Erythroblast (primary cell): Measurements from ENCODE around the gene HIVEP1.
A peak's percentile ranks its signal among the peaks of the same experiment; 100 is the strongest.

Source experiments
- DNase-seq, 2 experiments: peaks; one replicate each; lab custom pipeline; 2025; lab: John Stamatoyannopoulos, UW
- GATA1 ChIP-seq: IDR thresholded peaks from 2 replicates; pipeline ENCODE4 v1.6.1; 2011; ENCODE audit warnings: low read depth, mild to moderate bottlenecking, control low read depth, low read length, moderate library complexity
- POLR2A ChIP-seq: IDR thresholded peaks from 2 replicates; pipeline ENCODE4 v1.6.1; 2011; ENCODE audit warnings: mild to moderate bottlenecking, low read length

Gene HIVEP1

DNA sequence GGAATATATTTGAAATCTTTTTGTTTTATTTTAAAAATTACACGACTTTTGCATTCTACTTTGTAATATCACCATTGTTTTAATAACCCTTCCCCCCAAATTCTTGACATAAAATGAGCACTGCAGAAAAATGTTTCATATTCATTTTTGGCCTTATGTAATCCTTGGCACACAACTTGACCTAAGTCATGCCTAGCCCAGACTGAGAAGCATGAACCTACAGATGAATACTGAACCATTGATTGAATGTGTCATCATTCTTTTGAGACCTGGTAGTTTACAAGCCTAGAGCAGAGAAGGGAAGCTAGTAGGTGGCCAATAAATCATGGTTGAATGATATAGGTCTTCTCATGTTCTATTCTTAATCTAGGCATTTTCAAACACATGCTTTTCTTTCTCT, 188.6 kb downstream of the HIVEP1 start:
- no peak for DNase-seq
- TF ChIP-seq GATA1 (no peak), POLR2A (no peak)

DNA sequence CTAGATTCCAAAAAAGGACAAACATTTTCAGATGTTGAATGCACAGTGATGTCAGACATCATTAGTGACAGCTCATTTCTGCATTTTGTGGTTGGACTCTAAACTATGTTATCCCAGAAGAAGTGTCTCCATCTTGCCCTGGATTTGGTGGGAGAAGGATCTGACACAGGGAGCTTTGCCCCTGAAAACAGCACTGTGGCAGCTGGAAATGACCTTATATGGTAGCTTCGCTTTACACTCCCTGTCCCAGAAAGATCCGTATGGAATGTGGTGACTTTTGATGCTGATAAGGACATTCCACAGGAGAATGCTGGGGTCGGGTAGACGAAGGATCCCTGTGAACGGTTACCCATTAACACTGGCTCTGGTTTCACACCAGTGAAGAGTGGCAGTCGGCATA, 190.9 kb downstream of the HIVEP1 start:
- DNase-seq = no peak
- no peak for TF ChIP-seq GATA1
- TF ChIP-seq POLR2A = no peak

DNA sequence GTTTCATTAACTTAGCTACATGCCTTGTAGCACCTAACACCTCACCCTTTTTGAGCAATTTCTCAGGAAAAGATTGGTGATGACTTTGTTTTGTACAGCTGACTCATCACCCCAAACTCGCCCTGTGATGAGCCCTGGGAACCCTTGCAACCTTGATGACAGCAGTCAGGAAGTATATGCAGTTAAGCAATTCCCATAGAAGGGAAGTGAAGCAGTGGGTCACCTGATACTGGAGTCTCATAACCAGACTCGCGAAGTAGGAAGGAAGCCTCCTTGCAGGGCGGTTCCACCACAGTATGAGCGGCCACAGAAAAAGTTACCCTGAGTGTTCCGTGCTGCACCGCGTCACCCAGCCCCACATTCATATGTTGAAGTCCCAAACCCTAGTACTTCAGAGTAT, 196.1 kb downstream of the HIVEP1 start:
- peak in 1 of 2 experiments; percentile 3 for DNase-seq
- TF ChIP-seq POLR2A (no peak), GATA1 (no peak)

DNA sequence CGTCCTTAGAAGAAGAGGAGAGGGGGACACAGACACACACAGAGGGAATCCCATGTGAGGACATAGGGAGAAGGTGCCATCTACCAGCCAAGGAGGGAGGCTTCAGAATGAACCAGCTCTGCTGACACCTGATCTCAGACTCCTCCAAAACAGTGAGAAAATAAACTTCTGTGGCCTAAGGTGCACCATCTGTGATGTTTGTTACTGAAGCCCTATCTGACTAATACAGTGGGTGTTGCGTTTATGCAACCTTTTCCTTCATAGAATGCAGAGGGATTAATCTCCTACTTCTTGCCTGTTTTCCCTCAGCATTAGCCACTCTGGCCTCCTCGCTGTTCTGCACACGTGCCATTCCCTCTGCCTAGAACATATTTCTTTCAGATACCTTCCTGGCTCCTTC, 196.6 kb downstream of the HIVEP1 start:
- no peak for TF ChIP-seq GATA1
- no peak for TF ChIP-seq POLR2A
- no peak for DNase-seq
